HL-60 (cell line): ENCODE data around the gene CPLANE1.

Experiments used
- CTCF ChIP-seq: IDR thresholded peaks from one replicate; pipeline ENCODE4 v1.5.1; 2011; ENCODE audit warnings: low read length, control low read depth, inconsistent platforms; ENCODE audit not compliant: insufficient read depth
- GABPA ChIP-seq: IDR thresholded peaks from 2 replicates; pipeline ENCODE4 v1.6.1; 2012; ENCODE audit warnings: low read depth
- POLR2AphosphoS5 ChIP-seq: IDR thresholded peaks from 2 replicates; pipeline ENCODE4 v1.6.1; 2012; ENCODE audit warnings: low read depth
- REST ChIP-seq: IDR thresholded peaks from 2 replicates; pipeline ENCODE4 v1.6.1; 2012; ENCODE audit warnings: low read depth; ENCODE audit not compliant: insufficient replicate concordance
- SPI1 ChIP-seq: IDR thresholded peaks from 2 replicates; pipeline ENCODE4 v1.6.1; 2012; ENCODE audit warnings: low read depth, mild to moderate bottlenecking, borderline replicate concordance

- TF ChIP-seq CTCF: no peak
- TF ChIP-seq REST: no peak
- TF ChIP-seq POLR2AphosphoS5: no peak
- no peak for TF ChIP-seq GABPA
- TF ChIP-seq SPI1: no peak
Observed at GRCh38 chr5:37103302-37103701, 145.9 kb downstream of the CPLANE1 start.
